ENCODE data around the gene UBE2L6.
A peak's percentile ranks its signal among the peaks of the same experiment; 100 is the strongest.

Gene UBE2L6

DNA sequence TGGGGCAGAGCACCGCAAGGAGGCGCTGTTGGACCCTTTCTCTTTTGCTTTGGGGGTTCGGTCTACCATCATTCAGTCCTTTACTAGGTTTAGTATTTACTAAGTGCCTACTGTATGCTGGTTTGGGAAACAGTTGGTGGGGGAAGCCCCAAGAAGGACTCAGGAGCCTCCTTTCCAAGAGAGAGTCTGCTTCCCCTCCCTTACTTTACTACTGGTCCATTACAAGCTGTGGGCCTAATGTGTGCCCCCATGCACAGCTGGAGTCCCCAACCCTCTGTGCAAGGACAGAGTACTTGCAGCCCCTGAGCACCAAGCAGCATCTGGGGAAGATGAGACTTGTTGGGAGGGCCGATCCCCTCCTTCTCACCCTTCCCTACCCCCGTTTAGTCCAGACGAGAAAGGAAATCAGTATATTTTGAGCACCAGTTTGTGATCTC lies 876 bp upstream of the UBE2L6 start:
- Histone ChIP-seq H3K27ac (ENCODE audit: extremely low read depth, low read depth, low read length) (no peak overlapping the region; the same call in 1 of the 2 replicates), H3K4me1 (ENCODE audit: control insufficient read depth, insufficient read depth, low read length) (no peaks in the 10 kb centered on the region), H3K9me3 (ENCODE audit: control insufficient read depth, insufficient read depth, low read depth, low read length) (no peaks in the 10 kb centered on the region), H3K4me3 (ENCODE audit: low read depth, low read length) (peak overlapping the region; percentile 73), H3K36me3 (ENCODE audit: control insufficient read depth in 2 of 2, insufficient read depth in 1 of 2, low read length in 2 of 2) (no peaks in the 10 kb centered on the region)
- ChIA-PET POLR2A (interaction anchor here (1.1 to 2.0 kb wide), 2 partner anchors 73 to 76 kb away, joined by 4 to 13 read pairs; no protein-coding TSS in a partner anchor), CTCF (interaction anchor here (0.5 to 8.7 kb wide), 34 partner anchors 9 to 1570 kb away, joined by 3 to 183 read pairs (median 4); no protein-coding TSS in a partner anchor)
- TF ChIP-seq ZNF214 (tag by site-specific recombination; IDR thresholded peaks at IDR 0.05; ENCODE audit: borderline replicate concordance): no peak
- TF ChIP-seq ZNF19 (tag by site-specific recombination; IDR thresholded peaks at IDR 0.05; ENCODE audit: low read depth): no peak
- TF ChIP-seq ZNF558 (tag by site-specific recombination; IDR thresholded peaks at IDR 0.05): no peak
- TF ChIP-seq ZBTB1 (tag by site-specific recombination; IDR thresholded peaks at IDR 0.05): no peak
- TF ChIP-seq ZNF354C (tag by site-specific recombination; IDR thresholded peaks at IDR 0.05; ENCODE audit: borderline replicate concordance, low read depth): no peak
- TF ChIP-seq ZNF398 (tag by site-specific recombination; IDR thresholded peaks at IDR 0.05): no peak
- TF ChIP-seq BCL11B (tag by site-specific recombination; IDR thresholded peaks at IDR 0.05; ENCODE audit: low read depth): no peak
- TF ChIP-seq ZBTB6 (tag by site-specific recombination; IDR thresholded peaks at IDR 0.05): no peak
- TF ChIP-seq, protein P1, sequence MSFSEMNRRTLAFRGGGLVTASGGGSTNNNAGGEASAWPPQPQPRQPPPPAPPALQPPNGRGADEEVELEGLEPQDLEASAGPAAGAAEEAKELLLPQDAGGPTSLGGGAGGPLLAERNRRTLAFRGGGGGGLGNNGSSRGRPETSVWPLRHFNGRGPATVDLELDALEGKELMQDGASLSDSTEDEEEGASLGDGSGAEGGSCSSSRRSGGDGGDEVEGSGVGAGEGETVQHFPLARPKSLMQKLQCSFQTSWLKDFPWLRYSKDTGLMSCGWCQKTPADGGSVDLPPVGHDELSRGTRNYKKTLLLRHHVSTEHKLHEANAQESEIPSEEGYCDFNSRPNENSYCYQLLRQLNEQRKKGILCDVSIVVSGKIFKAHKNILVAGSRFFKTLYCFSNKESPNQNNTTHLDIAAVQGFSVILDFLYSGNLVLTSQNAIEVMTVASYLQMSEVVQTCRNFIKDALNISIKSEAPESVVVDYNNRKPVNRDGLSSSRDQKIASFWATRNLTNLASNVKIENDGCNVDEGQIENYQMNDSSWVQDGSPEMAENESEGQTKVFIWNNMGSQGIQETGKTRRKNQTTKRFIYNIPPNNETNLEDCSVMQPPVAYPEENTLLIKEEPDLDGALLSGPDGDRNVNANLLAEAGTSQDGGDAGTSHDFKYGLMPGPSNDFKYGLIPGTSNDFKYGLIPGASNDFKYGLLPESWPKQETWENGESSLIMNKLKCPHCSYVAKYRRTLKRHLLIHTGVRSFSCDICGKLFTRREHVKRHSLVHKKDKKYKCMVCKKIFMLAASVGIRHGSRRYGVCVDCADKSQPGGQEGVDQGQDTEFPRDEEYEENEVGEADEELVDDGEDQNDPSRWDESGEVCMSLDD (tag by site-specific recombination; IDR thresholded peaks at IDR 0.05): peak; percentile 85; the same call in 1 of the 2 replicates
- TF ChIP-seq, protein P2, sequence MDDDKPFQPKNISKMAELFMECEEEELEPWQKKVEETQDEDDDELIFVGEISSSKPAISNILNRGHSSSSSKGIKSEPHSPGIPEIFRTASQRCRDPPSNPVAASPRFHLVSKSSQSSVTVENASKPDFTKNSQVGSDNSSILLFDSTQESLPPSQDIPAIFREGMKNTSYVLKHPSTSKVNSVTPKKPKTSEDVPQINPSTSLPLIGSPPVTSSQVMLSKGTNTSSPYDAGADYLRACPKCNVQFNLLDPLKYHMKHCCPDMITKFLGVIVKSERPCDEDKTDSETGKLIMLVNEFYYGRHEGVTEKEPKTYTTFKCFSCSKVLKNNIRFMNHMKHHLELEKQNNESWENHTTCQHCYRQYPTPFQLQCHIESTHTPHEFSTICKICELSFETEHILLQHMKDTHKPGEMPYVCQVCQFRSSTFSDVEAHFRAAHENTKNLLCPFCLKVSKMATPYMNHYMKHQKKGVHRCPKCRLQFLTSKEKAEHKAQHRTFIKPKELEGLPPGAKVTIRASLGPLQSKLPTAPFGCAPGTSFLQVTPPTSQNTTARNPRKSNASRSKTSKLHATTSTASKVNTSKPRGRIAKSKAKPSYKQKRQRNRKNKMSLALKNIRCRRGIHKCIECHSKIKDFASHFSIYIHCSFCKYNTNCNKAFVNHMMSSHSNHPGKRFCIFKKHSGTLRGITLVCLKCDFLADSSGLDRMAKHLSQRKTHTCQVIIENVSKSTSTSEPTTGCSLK (tag by site-specific recombination; IDR thresholded peaks at IDR 0.05): no peak
- TF ChIP-seq SP2 (tag by site-specific recombination; IDR thresholded peaks at IDR 0.05): no peak
- 0 out of 2 replicates have a peak, but pooled peaks have one; percentile 3 for TF ChIP-seq ZBTB48 (tag by site-specific recombination; IDR thresholded peaks at IDR 0.05)
- no peak for TF ChIP-seq ZNF350 (tag by site-specific recombination; IDR thresholded peaks at IDR 0.05)
- TF ChIP-seq ZNF416 (tag by site-specific recombination; IDR thresholded peaks at IDR 0.05): no peak
- TF ChIP-seq SP7 (tag by site-specific recombination; IDR thresholded peaks at IDR 0.05): 0 out of 2 replicates have a peak, but pooled peaks have one; percentile 46
- no peak for TF ChIP-seq ZNF529 (tag by site-specific recombination; IDR thresholded peaks at IDR 0.05; ENCODE audit: insufficient replicate concordance)
- TF ChIP-seq ZNF792 (tag by site-specific recombination; IDR thresholded peaks at IDR 0.05): peak; percentile 90
- no peak for TF ChIP-seq ZNF571 (tag by site-specific recombination; IDR thresholded peaks at IDR 0.05)
- peak; percentile 57 for TF ChIP-seq ZNF654 (tag by site-specific recombination; IDR thresholded peaks at IDR 0.05; ENCODE audit: low read depth)
- TF ChIP-seq KLF7 (tag by site-specific recombination; IDR thresholded peaks at IDR 0.05; ENCODE audit: borderline replicate concordance): no peak
- TF ChIP-seq, protein P3, sequence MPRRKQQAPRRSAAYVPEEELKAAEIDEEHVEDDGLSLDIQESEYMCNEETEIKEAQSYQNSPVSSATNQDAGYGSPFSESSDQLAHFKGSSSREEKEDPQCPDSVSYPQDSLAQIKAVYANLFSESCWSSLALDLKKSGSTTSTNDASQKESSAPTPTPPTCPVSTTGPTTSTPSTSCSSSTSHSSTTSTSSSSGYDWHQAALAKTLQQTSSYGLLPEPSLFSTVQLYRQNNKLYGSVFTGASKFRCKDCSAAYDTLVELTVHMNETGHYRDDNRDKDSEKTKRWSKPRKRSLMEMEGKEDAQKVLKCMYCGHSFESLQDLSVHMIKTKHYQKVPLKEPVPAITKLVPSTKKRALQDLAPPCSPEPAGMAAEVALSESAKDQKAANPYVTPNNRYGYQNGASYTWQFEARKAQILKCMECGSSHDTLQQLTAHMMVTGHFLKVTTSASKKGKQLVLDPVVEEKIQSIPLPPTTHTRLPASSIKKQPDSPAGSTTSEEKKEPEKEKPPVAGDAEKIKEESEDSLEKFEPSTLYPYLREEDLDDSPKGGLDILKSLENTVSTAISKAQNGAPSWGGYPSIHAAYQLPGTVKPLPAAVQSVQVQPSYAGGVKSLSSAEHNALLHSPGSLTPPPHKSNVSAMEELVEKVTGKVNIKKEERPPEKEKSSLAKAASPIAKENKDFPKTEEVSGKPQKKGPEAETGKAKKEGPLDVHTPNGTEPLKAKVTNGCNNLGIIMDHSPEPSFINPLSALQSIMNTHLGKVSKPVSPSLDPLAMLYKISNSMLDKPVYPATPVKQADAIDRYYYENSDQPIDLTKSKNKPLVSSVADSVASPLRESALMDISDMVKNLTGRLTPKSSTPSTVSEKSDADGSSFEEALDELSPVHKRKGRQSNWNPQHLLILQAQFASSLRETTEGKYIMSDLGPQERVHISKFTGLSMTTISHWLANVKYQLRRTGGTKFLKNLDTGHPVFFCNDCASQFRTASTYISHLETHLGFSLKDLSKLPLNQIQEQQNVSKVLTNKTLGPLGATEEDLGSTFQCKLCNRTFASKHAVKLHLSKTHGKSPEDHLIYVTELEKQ (tag by site-specific recombination; IDR thresholded peaks at IDR 0.05; ENCODE audit: borderline replicate concordance): no peak
- no peak for TF ChIP-seq ZIC2 (tag by site-specific recombination; IDR thresholded peaks at IDR 0.05)
- TF ChIP-seq ZNF521 (tag by site-specific recombination; IDR thresholded peaks at IDR 0.05): no peak
- no peak for TF ChIP-seq ZNF585B (tag by site-specific recombination; IDR thresholded peaks at IDR 0.05)
